K562 (cell line): ENCODE results near the gene NELL1. TPM values are rescaled to one million over a fixed set of nuclear protein-coding genes. Genes with fewer than 3 reads are reported as not detected.

Source experiments
- RBM25 ChIP-seq: fragments of 200-400 bp; formaldehyde crosslinking; IDR thresholded peaks from 2 replicates; pipeline ENCODE4 v1.6.1; 2018; ENCODE audit warnings: low read length, low read depth, moderate library complexity; ENCODE audit not compliant: severe bottlenecking
- ZNF707 ChIP-seq: fragments of 250-450 bp; sonication (Bioruptor Pico); conservative IDR thresholded peaks from 2 replicates; pipeline ENCODE4 v1.8.0; 2022; ENCODE audit warnings: inconsistent platforms, mild to moderate bottlenecking, moderate library complexity
- polyA plus RNA-seq, 8 experiments: library from polyadenylated mRNA; depleted of rRNA in 4 of 8; stranded (reverse) in 5 of 8; unstranded in 3 of 8; fragments of >200 nt; fragmentation: Nextera tagmentation in 2 of 8; fragmentation: Illumina TruSeq in 1 of 8; extraction: Ambion mirVana in 2 of 8; extraction: Trizol in 1 of 8; gene quantifications; 2 replicates each; pipeline versions ENCODE4 v1.2.1 to v1.2.3, GENCODE V29; 2011 to 2014; ENCODE audit warnings: inconsistent platforms in 1 of 8, missing spikeins in 1 of 8
- total RNA-seq, 7 experiments: library from RNA; depleted of rRNA in 6 of 7; stranded (reverse); fragments of >200 nt in 6 of 7; fragmentation: Illumina TruSeq in 2 of 7; extraction: Trizol in 2 of 7; gene quantifications; 2 replicates each; pipeline versions ENCODE4 v1.2.1 to v1.2.3, GENCODE V29; 2011 to 2021; ENCODE audit warnings: low replicate concordance in 1 of 7
- TF ChIP-seq, protein P1 (sequence below): fragments of 450-650 bp; IDR thresholded peaks from 2 replicates; pipeline ENCODE4 v1.6.1; 2016; ENCODE audit warnings: mild to moderate bottlenecking, moderate library complexity

The NELL1 gene
- total and polyA plus RNA-seq, 9 of the 15 experiments (the other 6 are each of a cell fraction or from before 2014, with no cell fraction given), result not detected

DNA sequence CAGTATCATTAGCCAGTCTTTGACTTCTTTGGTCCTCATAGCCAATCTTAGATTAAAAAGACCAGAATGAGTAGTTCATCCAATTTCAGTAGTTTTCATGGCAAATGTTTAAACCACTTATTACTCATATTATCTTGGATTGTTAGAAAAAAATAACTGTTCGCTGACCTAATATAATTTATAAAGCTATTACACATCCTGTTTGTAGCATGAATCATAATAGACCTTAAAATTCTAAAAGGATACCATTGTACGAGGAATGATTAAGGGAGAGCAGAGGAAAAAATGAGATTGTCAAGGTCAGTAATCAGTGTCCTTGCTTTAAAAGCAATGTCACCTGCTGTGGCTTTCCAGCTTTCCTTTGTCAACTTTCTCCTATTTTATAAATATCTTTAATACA, 371.2 kb downstream of the NELL1 start (continued):
- TF ChIP-seq ZNF707, result no peak
- TF ChIP-seq RBM25, result no peak
- TF ChIP-seq, protein P1, sequence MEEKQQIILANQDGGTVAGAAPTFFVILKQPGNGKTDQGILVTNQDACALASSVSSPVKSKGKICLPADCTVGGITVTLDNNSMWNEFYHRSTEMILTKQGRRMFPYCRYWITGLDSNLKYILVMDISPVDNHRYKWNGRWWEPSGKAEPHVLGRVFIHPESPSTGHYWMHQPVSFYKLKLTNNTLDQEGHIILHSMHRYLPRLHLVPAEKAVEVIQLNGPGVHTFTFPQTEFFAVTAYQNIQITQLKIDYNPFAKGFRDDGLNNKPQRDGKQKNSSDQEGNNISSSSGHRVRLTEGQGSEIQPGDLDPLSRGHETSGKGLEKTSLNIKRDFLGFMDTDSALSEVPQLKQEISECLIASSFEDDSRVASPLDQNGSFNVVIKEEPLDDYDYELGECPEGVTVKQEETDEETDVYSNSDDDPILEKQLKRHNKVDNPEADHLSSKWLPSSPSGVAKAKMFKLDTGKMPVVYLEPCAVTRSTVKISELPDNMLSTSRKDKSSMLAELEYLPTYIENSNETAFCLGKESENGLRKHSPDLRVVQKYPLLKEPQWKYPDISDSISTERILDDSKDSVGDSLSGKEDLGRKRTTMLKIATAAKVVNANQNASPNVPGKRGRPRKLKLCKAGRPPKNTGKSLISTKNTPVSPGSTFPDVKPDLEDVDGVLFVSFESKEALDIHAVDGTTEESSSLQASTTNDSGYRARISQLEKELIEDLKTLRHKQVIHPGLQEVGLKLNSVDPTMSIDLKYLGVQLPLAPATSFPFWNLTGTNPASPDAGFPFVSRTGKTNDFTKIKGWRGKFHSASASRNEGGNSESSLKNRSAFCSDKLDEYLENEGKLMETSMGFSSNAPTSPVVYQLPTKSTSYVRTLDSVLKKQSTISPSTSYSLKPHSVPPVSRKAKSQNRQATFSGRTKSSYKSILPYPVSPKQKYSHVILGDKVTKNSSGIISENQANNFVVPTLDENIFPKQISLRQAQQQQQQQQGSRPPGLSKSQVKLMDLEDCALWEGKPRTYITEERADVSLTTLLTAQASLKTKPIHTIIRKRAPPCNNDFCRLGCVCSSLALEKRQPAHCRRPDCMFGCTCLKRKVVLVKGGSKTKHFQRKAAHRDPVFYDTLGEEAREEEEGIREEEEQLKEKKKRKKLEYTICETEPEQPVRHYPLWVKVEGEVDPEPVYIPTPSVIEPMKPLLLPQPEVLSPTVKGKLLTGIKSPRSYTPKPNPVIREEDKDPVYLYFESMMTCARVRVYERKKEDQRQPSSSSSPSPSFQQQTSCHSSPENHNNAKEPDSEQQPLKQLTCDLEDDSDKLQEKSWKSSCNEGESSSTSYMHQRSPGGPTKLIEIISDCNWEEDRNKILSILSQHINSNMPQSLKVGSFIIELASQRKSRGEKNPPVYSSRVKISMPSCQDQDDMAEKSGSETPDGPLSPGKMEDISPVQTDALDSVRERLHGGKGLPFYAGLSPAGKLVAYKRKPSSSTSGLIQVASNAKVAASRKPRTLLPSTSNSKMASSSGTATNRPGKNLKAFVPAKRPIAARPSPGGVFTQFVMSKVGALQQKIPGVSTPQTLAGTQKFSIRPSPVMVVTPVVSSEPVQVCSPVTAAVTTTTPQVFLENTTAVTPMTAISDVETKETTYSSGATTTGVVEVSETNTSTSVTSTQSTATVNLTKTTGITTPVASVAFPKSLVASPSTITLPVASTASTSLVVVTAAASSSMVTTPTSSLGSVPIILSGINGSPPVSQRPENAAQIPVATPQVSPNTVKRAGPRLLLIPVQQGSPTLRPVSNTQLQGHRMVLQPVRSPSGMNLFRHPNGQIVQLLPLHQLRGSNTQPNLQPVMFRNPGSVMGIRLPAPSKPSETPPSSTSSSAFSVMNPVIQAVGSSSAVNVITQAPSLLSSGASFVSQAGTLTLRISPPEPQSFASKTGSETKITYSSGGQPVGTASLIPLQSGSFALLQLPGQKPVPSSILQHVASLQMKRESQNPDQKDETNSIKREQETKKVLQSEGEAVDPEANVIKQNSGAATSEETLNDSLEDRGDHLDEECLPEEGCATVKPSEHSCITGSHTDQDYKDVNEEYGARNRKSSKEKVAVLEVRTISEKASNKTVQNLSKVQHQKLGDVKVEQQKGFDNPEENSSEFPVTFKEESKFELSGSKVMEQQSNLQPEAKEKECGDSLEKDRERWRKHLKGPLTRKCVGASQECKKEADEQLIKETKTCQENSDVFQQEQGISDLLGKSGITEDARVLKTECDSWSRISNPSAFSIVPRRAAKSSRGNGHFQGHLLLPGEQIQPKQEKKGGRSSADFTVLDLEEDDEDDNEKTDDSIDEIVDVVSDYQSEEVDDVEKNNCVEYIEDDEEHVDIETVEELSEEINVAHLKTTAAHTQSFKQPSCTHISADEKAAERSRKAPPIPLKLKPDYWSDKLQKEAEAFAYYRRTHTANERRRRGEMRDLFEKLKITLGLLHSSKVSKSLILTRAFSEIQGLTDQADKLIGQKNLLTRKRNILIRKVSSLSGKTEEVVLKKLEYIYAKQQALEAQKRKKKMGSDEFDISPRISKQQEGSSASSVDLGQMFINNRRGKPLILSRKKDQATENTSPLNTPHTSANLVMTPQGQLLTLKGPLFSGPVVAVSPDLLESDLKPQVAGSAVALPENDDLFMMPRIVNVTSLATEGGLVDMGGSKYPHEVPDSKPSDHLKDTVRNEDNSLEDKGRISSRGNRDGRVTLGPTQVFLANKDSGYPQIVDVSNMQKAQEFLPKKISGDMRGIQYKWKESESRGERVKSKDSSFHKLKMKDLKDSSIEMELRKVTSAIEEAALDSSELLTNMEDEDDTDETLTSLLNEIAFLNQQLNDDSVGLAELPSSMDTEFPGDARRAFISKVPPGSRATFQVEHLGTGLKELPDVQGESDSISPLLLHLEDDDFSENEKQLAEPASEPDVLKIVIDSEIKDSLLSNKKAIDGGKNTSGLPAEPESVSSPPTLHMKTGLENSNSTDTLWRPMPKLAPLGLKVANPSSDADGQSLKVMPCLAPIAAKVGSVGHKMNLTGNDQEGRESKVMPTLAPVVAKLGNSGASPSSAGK, result no peak
